Colonic mucosa (tissue), 4 donors: ENCODE data around the gene GPC6. TPM values are rescaled to one million over a fixed set of nuclear protein-coding genes. Genes with fewer than 3 reads are reported as not detected.
"Not testable (repeated sequence)": the region's sequence is repeated elsewhere in the genome, so short reads cannot be mapped to it uniquely, and the experiment has no call there.

Experiments used
- DNase-seq: peaks from one replicate; pipeline ENCODE4 v3.0.0-alpha.2; 2020
- H3K27ac ChIP-seq: fragments of 200-600 bp; one replicate; pipeline ENCODE4 v1.8.0; 2021
- H3K27me3 ChIP-seq: fragments of 200-600 bp; one replicate; pipeline ENCODE4 v1.8.0; 2021
- H3K36me3 ChIP-seq: fragments of 200-600 bp; one replicate; pipeline ENCODE4 v1.8.0; 2021
- H3K4me1 ChIP-seq: fragments of 200-600 bp; one replicate; pipeline ENCODE4 v1.8.0; 2021; ENCODE audit warnings: mild to moderate bottlenecking
- H3K4me3 ChIP-seq: fragments of 200-600 bp; one replicate; pipeline ENCODE4 v1.8.0; 2021
- H3K9ac ChIP-seq, 2 donors: one replicate each; pipeline ENCODE4 v1.7.0; 2013; ENCODE audit warnings: control low read depth in 2 of 2, low read depth in 2 of 2, low read length in 2 of 2
- H3K9me3 ChIP-seq: fragments of 200-600 bp; one replicate; pipeline ENCODE4 v1.8.0; 2021
- CTCF ChIP-seq: fragments of 200-600 bp; IDR thresholded peaks from one replicate; pipeline ENCODE4 v1.8.0; 2022; ENCODE audit warnings: antibody characterized with exemption, mild to moderate bottlenecking
- intact Hi-C: fragments of 100-400 bp; cut with DNase I; formaldehyde crosslinking; loops from one replicate; pipeline ENCODE4 v1.14.1; 2022
- total RNA-seq, 2 donors: library from RNA; stranded (reverse); fragmentation: NEBNext Ultra II Directional in 1 of 2; extraction: Animal tissue kit (Norgen Biotek cat#: 25700) in 1 of 2; gene quantifications; one replicate each; pipeline ENCODE4 v1.2.1, GENCODE V29; 2021
- donor health status: healthy.
- donor health status: DM: no; HTN: no; CAD: no.
- donor health status: DM: no; HTN: no; CAD: no.

GPC6 gene
- total RNA-seq, 2 donors from 2014 or later, result 2.3 to 4.0 TPM

GRCh38 chr13:94201022-94201421 is 974.4 kb downstream of the GPC6 start:
- TF ChIP-seq CTCF, result no peak
- Histone ChIP-seq H3K9me3 (no peaks in the 10 kb centered on the region), H3K27ac (no peak overlapping the region), H3K36me3 (no peaks in the 10 kb centered on the region), H3K4me1 (no peaks in the 10 kb centered on the region), H3K27me3 (no peaks in the 10 kb centered on the region), H3K9ac (no peak overlapping the region), H3K4me3 (no peak overlapping the region)
- intact Hi-C loops, result no loop called here
- no peak for DNase-seq

DNA sequence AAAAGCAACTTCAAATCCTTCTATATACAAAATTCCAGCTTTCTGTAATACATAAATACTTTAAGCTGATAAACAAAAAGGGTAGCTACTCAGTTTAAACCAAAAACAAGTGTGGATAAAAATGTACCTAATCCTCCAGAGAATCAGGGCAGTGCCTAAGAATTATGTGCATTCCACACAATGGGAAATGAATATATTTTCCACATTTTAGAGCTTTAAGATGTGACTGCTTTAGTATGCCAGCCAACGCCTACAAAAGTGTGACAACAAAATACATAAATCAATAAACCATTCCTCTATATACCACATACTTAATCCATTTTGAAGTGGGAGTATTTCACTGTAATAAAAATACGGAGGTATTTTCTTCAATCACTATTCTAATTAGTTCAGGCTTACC is 977.6 kb downstream of the GPC6 start:
- Histone ChIP-seq H3K9ac (no peak overlapping the region), H3K27me3 (no peaks in the 10 kb centered on the region), H3K36me3 (no peaks in the 10 kb centered on the region), H3K4me1 (no peaks in the 10 kb centered on the region), H3K27ac (no peak overlapping the region), H3K4me3 (no peak overlapping the region), H3K9me3 (no peaks in the 10 kb centered on the region)
- intact Hi-C loops, result no loop called here
- no peak for DNase-seq
- TF ChIP-seq CTCF, result no peak

DNA sequence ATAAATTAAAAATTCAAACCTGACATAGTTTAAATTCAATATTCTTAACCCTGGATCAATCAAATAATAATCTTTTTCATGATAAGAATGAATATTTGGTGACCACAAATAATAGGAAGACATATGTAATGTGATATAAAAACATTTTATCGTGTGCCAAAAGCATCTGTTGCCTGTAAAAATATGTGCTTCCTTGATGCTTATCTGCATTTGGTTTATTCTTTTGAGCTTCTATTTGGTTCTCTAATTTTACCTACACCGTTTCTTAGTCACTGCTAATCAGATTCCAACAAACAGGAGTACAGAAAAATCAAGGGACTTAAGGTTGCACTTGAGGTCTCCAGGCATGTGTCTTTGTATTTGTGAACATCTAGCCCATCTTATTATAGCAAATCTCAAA is 978.3 kb downstream of the GPC6 start:
- Histone ChIP-seq H3K9ac (no peak overlapping the region), H3K27ac (no peak overlapping the region), H3K36me3 (no peaks in the 10 kb centered on the region), H3K4me1 (no peaks in the 10 kb centered on the region), H3K27me3 (no peaks in the 10 kb centered on the region), H3K4me3 (no peak overlapping the region), H3K9me3 (no peaks in the 10 kb centered on the region)
- intact Hi-C loops, result no loop called here
- DNase-seq, result no peak
- no peak for TF ChIP-seq CTCF

GRCh38 chr13:94205896-94206295 is 979.3 kb downstream of the GPC6 start:
- no peaks in the 10 kb centered on the region for H3K36me3 ChIP-seq
- no peaks in the 10 kb centered on the region for H3K4me1 ChIP-seq
- no peak overlapping the region for H3K4me3 ChIP-seq
- intact Hi-C loops, result no loop called here
- no peak overlapping the region for H3K27ac ChIP-seq
- no peaks in the 10 kb centered on the region for H3K9me3 ChIP-seq
- no peak for DNase-seq
- H3K9ac ChIP-seq, result no peak overlapping the region
- H3K27me3 ChIP-seq, result no peaks in the 10 kb centered on the region
- TF ChIP-seq CTCF, result no peak

- Histone ChIP-seq H3K27me3 (no peaks in the 10 kb centered on the region), H3K4me1 (no peaks in the 10 kb centered on the region), H3K9ac (no peak overlapping the region), H3K9me3 (no peaks in the 10 kb centered on the region), H3K4me3 (no peak overlapping the region), H3K27ac (no peak overlapping the region), H3K36me3 (no peaks in the 10 kb centered on the region)
- no peak for TF ChIP-seq CTCF
- no peak for DNase-seq
- intact Hi-C loops, result no loop called here
Observed at GRCh38 chr13:94209117-94209516, 982.5 kb downstream of the GPC6 start.

GRCh38 chr13:94209913-94210312 is 983.3 kb downstream of the GPC6 start:
- DNase-seq, H3K9me3 ChIP-seq, H3K36me3 ChIP-seq, H3K9ac ChIP-seq, H3K27ac ChIP-seq, H3K4me3 ChIP-seq, H3K4me1 ChIP-seq, H3K27me3 ChIP-seq, intact Hi-C loops: not testable (repeated sequence)
